Measurements from ENCODE around the gene CCRL2. TPM values are rescaled to one million over a fixed set of nuclear protein-coding genes. Genes with fewer than 3 reads are reported as not detected.
"Not testable (repeated sequence)": the region's sequence is repeated elsewhere in the genome, so short reads cannot be mapped to it uniquely, and the experiment has no call there.

Gene CCRL2
- total and polyA plus RNA-seq, 9 of the 15 experiments (the other 6 are each of a cell fraction or from before 2014, with no cell fraction given): 3.4 to 5.7 (median 4.0) TPM

- ATAC-seq; H2AFZ ChIP-seq (ENCODE audit: low read depth, low read length); BruUV-seq (replicated peaks); H3K9me1 ChIP-seq (ENCODE audit: control insufficient read depth, insufficient read depth, low read length); CTCF ChIA-PET (ENCODE audit: low intra/inter-chr PET ratio); H3K9me3 ChIP-seq (replicated peaks; ENCODE audit: control insufficient read depth, insufficient read depth, low read depth, low read length); DNase-seq (ENCODE audit: extremely low read depth in 1 of 4, low spot score in 3 of 4); H4K20me1 ChIP-seq (replicated peaks; ENCODE audit: control insufficient read depth, insufficient read depth, low read length); H3K79me2 ChIP-seq (ENCODE audit: control insufficient read depth, insufficient read depth, low read length); in situ Hi-C loops (cut with MboI); intact Hi-C loops (cut with micrococcal nuclease); H3K4me2 ChIP-seq (ENCODE audit: insufficient read depth, low read length); H3K36me3 ChIP-seq (ENCODE audit: control insufficient read depth, insufficient read depth, low read length); H3K4me3 ChIP-seq; H3K27ac ChIP-seq (ENCODE audit: extremely low read depth, low read depth, low read length); FAIRE-seq; H3K9ac ChIP-seq (ENCODE audit: insufficient read depth in 1 of 2, low read depth in 2 of 2, low read length in 2 of 2): not testable (repeated sequence)
- POLR2A ChIA-PET: interaction anchor here (0.7 to 1.3 kb wide), 2 partner anchors 8 to 23 kb away, joined by 3 to 7 read pairs; no protein-coding TSS in a partner anchor
- 29% methylated on average over 5 of the region's 5 CpGs for WGBS (ENCODE audit: insufficient coverage, low coverage, missing lambda C conversion rate)
- Histone ChIP-seq H3K27me3 (ENCODE audit: control insufficient read depth in 2 of 2, insufficient read depth in 2 of 2, low read length in 2 of 2) (peaks cover 2 to 13% of the 10 kb centered on the region in 2 experiments; a peak in 1 of 5 replicates), H3K4me1 (replicated peaks in 1 of 2; ENCODE audit: control insufficient read depth in 2 of 2, insufficient read depth in 2 of 2, low read length in 2 of 2) (peaks cover 0 to 28% of the 10 kb centered on the region in 2 experiments; a peak in 4 of 5 replicates)
These were observed 15.5 kb upstream of the CCRL2 start for GRCh38 chr3:46391526-46391925.

GRCh38 chr3:46393011-46393410 is 14.0 kb upstream of the CCRL2 start:
- no TSS peak for BruUV-seq (replicated peaks)
- Histone ChIP-seq H3K9ac (ENCODE audit: insufficient read depth in 1 of 2, low read depth in 2 of 2, low read length in 2 of 2) (no peak overlapping the region), H3K36me3 (ENCODE audit: control insufficient read depth, insufficient read depth, low read length) (no peaks in the 10 kb centered on the region), H3K4me1 (replicated peaks in 1 of 2; ENCODE audit: control insufficient read depth in 2 of 2, insufficient read depth in 2 of 2, low read length in 2 of 2) (peaks cover 0 to 22% of the 10 kb centered on the region in 2 experiments; a peak in 4 of 5 replicates), H4K20me1 (replicated peaks; ENCODE audit: control insufficient read depth, insufficient read depth, low read length) (no peaks in the 10 kb centered on the region), H3K27ac (ENCODE audit: extremely low read depth, low read depth, low read length) (no peak overlapping the region), H3K9me3 (replicated peaks; ENCODE audit: control insufficient read depth, insufficient read depth, low read depth, low read length) (no peaks in the 10 kb centered on the region), H3K79me2 (ENCODE audit: control insufficient read depth, insufficient read depth, low read length) (no peaks in the 10 kb centered on the region), H2AFZ (ENCODE audit: low read depth, low read length) (no peak overlapping the region), H3K9me1 (ENCODE audit: control insufficient read depth, insufficient read depth, low read length) (no peaks in the 10 kb centered on the region), H3K4me3 (no peak overlapping the region), H3K27me3 (ENCODE audit: control insufficient read depth in 2 of 2, insufficient read depth in 2 of 2, low read length in 2 of 2) (peaks cover 2 to 23% of the 10 kb centered on the region in 2 experiments; a peak in 2 of 5 replicates), H3K4me2 (ENCODE audit: insufficient read depth, low read length) (no peak overlapping the region)
- DNase-seq (ENCODE audit: extremely low read depth in 1 of 4, low spot score in 3 of 4): no peak
- ChIA-PET CTCF (ENCODE audit: low intra/inter-chr PET ratio) (no interaction called here), POLR2A (interaction anchor here (1.5 kb wide), 1 partner anchor 12 kb away, joined by 3 read pairs; no protein-coding TSS in a partner anchor)
- FAIRE-seq: no peak
- TF ChIP-seq PYGO2 (tag; IDR thresholded peaks at IDR 0.05) (no peak), RNF2 (IDR thresholded peaks at IDR 0.05) (no peak), ZNF324 (CRISPR knock-in tag; IDR thresholded peaks at IDR 0.05) (no peak), ZNF212 (CRISPR knock-in tag; IDR thresholded peaks at IDR 0.05) (no peak), TAF15 (IDR thresholded peaks at IDR 0.05; ENCODE audit: low read depth, low read length) (no peak), ZNF445 (CRISPR knock-in tag; IDR thresholded peaks at IDR 0.05; ENCODE audit: low read depth) (no peak), RB1 (IDR thresholded peaks at IDR 0.05; ENCODE audit: low read depth) (no peak), POLR2AphosphoS2 (IDR thresholded peaks at IDR 0.05; ENCODE audit: low read length) (no peak), HNRNPH1 (optimal IDR thresholded peaks at IDR 0.05; ENCODE audit: low read depth, low read length) (no peak)
- in situ Hi-C loops (cut with MboI) (no loop called here), intact Hi-C loops (cut with micrococcal nuclease) (no loop called here)
- 24% methylated on average over 2 of the region's 2 CpGs for WGBS (ENCODE audit: insufficient coverage, low coverage, missing lambda C conversion rate)
- no peak for ATAC-seq
